Testis (tissue), 2 donors: ENCODE results near the gene H1-8.

Experiments
- CTCF ChIP-seq, 3 experiments: fragments of 450-650 bp in 2 of 3; fragments of 200-600 bp in 1 of 3; sonication (generic) in 1 of 3; IDR thresholded peaks; one replicate each; pipeline ENCODE4 v1.5.1; 2016 to 2019; ENCODE audit warnings: antibody characterized with exemption in 3 of 3, mild to moderate bottlenecking in 2 of 3, moderate library complexity in 1 of 3
- POLR2A ChIP-seq: fragments of 450-650 bp; IDR thresholded peaks from one replicate; pipeline ENCODE4 v1.6.1; 2017; ENCODE audit warnings: antibody characterized with exemption, mild to moderate bottlenecking, moderate library complexity

GRCh38 chr3:129531699-129532098 lies 11.3 kb upstream of the H1-8 start:
- TF ChIP-seq CTCF (IDR thresholded peaks at IDR 0.05) (no peak), POLR2A (no peak)
